DMS153 treated with DMSO at 0.1 percent for 48 hours (cell line): ENCODE data around the gene PIP5KL1.
"Not testable (repeated sequence)": the region's sequence is repeated elsewhere in the genome, so short reads cannot be mapped to it uniquely, and the experiment has no call there.

Experiments used
- DNase-seq: peaks from one replicate; lab custom pipeline; 2025; ENCODE audit not compliant: unreplicated experiment; lab: John Stamatoyannopoulos, UW

The PIP5KL1 gene

DNA sequence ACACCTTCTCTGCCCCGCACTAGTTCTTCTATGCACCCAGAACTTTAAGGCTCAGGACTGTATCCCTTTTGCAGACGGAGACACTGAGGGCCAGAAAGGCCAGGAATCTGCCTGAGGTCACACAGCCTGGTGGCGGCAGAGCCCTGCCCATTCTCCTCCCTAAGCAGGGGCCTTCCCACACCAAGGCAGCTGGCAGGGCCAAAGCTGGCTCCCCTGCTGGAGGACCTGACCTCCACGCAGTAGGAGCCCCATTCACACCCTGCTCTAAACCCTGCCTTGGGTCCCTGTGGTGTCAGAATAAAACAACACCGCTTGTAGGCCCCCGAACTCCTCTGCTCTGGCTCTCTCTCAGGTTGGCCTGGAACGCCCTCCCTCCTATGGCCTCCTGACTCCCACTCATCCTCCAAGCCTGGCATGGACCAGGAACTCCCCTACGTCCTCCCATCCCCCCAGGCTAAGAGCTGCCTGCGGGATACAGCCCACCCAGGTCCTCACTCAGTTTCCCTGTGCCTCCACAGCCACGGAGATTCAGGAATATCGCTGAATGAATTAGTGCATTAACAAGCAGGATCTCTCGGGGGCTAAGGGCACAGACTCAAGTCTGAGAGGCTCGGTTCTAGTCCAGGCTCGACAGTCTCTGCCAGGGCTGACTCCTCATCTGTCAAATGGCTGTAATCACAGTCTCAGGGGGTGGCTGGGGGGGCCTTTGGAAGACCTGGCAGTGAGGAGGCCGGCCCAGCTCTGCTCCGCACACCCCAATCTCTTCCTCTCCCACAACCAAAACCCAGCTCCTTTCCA lies 34.0 kb downstream of the PIP5KL1 start:
- no peak for DNase-seq

DNA sequence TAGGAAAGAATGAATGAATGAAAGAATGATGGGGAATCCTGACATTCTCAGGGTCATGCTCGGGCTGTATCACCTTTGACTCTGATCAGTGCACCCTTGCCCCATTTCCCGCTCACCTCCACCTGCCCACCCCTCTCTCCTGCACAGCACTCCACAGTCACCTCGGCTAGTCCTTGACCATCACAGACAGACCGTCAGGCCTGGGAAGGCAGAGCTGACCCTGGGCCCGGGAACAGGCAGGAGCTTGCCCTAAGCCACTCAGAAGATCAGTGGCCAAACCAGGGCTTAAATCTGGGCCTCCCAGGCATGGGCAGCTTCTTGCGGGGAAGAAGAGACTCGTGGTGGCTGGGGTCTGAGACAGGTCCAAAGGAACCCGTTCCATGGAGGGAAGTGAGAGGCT lies 34.8 kb downstream of the PIP5KL1 start:
- DNase-seq = no peak

DNA sequence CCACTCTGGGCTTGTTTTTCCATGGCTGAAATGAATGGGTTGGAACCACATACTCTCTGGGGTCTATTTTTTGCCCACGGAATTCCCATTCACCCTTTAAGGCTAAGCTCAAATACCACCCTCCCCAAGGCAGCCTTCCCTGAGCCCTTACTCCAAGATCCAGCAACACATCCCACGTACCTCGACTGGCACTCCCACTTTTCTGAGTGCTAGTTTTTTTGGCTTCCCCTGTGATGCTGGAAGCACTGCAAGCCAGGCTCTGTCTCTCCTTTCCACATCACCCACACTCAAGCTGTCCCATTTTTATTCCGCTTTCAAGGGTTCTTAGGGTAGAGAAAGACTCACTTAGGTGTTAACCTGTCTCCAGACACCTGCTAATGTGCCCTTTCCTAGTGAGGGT lies 37.2 kb downstream of the PIP5KL1 start:
- no peak for DNase-seq

DNA sequence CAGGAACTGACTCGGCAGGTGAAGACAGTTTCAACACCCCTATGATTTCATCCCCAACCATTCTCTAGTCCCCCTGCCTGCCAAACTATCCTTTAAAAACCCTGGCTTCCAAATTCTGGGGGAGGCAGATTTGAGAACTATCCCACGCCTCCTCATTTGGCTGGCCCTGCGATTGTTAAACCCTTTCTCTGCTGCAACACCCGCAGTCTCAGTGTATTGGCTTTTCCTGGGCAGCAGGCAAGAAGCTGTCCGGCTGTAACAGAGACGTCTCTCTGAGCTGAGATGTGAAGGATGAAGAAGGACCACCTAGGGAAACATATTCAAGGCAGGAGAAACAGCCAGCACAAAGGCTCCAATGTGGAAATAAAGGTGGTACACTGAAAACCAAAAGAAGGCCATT lies 37.7 kb downstream of the PIP5KL1 start:
- no peak for DNase-seq

DNA sequence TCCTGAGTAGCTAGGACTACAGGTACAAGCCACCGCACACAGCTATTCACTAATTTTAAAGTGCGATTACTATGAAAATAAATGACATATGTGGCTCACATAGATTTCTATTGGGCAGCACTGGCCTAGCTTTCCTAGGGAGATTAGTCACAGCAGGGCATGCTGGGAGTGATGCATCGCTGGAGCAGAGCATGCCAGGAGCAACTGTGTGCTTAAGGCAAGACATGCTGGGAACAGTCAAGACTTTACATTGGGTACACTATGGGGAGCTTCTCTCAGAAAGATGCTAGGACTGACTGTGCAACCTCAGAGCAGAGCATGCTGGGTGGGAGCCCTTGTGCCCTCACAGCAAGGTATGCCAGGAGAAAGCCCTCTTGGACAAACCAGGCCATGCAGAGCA lies 40.5 kb downstream of the PIP5KL1 start:
- DNase-seq = no peak

DNA sequence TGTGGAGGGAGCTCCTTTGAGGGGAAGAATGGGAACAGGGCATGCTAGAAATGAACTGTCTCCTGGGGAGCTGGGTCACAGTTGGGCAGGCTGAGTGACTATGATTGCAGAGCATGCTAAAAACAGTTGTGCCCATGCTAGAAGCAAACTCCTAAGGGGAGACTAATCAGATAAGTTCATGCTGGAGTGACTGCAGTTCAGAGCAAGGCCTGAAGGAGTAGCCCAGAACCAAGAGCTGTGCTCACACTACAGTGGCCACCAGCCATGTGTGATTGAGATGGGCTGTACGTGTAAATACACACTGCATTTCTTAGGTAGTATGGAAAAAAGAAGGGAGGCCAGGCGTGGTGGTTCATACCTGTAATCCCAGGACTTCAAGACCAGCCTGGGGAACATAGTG lies 42.8 kb downstream of the PIP5KL1 start:
- DNase-seq = no peak

DNA sequence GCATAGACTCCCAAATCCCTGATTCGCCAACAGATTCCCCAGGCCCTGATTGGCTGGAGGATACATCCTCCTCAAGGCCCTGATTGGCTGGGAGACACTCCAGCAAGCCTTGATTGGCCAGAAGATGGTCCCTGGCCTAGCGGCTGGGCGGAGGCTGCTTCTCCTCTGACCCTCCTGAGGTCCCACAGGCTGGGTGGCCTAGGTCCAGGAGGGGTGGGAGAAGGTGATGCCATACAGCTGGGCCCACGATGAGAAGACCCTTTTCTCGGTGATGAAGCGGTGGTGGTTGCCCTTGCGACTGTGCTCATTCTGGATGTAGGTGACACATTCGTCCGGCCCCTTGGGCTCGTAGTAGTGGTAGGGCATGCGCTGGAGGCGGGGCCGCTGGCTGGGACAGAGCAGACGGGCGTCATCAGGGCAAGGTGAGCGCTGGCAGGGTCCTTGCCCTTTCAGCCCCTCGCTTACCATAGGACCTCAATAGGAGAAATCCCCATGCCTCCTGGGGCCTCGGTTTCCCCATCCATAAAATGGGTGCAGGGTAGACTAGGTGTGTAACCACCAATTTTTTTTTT lies 44.1 kb downstream of the PIP5KL1 start:
- no peak for DNase-seq

DNA sequence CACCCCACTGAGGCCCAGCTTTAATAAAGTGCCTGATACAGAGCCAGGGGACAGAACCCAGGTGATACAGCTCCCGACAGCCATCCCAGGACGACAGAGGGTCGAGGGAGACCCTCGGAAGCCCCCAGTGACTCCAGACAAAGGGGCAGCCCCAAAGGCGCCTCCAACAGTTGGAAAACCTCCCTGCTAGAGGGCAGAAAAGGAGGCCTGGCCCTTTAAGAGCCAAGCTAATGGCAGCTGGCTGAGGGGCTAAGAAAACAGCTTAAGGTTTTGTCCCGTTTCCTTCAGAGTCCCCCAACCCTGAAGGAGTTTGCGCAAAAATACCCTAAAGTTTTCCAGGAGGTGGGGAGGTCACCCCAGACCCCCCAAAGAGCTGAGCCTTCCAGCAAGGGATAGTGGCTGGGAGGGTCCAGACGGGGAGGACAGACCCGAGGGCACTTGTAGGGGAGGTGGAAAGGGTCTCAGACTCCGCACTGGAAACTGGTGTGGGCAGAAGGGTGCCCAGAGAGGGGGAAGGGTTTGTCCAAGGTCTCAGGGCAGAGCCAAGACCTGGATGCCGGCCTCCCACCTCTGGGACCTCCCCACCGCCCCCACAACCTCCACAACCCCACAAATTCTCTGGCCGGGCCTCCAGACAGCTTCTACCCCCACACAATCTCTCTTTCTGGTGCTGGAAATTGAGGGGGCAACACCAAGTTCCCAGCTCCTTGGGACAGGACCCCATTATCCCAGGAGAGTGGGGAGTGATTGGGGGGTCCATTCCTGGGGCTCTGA lies 44.9 kb downstream of the PIP5KL1 start:
- no peak for DNase-seq

DNA sequence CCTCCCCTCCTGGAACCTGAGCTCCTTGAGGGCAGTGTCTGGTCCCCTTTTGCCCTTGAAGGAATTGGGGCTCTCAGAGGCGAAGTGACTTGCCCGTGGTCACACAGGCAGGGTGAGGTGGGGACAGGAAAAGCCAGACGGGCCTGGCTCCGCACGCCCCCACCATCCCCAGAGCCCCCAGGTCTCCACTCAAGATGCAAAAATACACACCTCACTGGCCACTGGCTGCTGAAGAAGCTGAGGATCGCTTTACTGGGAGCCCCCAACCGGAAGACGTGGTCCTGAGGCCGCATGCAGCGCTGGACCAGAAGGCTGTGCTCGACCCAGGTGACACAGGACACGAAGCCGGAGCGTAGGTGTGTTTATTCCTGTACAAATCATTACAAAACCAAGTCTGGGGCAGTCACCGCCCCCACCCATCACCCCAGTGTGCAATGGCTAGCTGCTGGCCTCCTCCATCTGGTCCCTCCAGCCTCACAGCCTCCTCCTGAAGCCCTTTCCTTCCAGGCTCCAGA lies 45.5 kb downstream of the PIP5KL1 start:
- no peak for DNase-seq

DNA sequence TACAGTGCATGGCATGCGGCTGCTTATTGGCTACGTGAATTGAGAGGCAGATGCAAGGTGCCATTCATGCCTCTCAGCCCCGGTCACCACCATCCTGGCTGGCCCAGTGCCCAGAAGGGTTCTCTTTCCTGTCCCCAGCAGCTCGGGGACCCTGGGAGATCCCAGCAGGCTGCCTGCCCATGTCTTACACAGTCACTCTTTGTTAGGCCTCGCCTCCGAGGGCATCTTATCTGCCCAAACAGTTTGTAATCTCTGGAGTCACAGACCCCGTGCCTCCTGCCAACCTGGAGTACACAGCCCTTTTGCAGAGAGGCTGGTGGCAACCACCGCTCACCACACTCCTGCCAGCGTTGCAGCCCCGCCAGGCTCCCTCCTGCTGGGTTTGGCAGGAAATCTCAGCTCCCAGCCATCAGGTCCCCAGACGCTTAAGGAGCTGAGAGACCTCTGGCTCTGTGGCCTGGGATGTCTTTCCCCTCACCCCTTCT lies 46.1 kb downstream of the PIP5KL1 start:
- DNase-seq = peak; percentile 52

DNA sequence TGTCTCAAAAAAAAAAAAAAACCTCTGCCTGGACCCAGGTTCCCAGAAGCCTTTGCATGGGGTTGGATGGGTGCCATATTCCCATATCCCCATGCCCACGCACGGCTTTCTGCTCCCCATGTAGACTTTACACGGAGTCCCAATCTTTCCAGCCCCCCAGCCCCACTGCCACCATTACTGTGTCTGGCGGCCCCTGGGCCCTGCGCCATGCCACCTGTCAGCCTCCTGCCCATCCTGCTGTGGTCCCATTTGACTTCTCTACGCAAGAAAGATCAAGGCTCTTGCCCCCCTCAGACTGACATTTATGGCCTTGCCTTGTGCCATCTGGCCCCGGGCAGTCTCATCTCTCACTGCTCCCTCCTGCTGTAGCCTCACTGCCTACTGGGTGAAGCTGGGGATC lies 46.6 kb downstream of the PIP5KL1 start:
- no peak for DNase-seq

DNA sequence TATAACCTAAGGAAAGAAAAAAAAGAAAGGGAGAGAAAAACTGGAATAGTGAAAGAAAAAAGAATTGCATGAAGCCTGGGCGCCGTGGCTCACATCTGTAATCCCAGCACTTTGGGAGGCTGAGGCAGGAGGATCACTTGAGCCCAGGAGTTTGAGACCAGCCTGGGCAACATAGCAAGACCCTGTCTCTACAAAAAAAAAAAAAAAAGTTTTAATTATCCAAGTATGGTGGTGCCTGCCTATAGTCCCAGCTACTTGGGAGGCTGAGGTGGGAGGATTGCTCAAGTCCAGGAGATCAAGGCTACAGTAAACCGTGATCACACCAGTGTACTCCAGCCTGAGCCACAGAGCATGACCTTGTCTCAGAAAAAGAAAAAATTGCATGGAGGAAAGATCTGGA lies 48.9 kb downstream of the PIP5KL1 start:
- DNase-seq = not testable (repeated sequence)

DNA sequence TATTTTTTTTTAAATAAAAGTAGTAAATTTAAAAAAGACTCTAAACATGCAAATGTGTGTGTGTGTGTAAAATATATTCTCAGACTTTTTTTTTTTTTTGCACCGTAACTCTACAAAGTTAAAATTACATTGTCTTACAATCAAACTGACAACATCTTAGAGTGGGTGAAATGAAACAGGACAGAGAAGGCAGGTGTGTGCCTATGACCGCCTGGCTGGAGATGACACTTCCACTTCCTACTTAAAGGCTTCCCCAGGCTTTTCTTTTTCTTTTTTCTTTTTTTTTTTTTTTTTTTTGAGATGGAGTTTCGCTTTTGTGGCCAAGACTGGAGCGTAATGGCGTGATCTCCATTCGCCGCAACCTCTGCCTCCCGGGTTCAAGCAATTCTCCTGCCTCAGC lies 50.4 kb downstream of the PIP5KL1 start:
- no peak for DNase-seq

DNA sequence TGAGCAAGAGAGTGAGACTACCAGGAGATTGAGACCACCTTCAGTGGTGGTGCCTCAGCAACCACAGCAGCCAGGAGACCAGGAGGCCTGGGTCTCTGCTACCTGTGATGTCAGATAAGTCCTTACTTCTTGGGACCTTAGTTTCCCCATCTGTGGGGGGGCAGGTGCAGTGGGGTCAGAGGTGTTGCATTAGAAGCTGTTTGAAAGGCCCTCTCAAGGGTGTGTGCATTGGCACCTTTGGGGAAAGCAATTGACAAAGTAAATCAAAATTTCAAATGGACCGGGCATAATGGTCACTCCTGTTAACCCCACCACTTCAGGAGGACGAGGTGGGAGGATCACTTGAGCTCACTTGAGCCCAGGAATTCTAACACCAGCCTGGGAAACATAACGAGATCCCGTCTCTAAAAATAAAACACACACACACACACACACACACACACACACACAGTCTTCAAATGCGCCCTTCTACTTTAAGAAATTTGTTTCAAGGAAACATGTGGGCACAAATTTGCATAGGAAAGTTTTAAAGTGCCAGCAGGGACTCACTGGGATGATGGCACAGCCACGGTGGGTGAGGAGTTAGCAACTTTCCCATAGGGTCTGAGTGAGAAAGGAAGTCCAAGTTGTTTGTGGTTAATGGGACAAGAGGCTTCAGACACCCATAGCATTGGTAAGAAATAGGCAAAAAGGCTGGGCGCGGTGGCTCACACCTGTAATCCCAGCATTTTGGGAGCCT lies 51.8 kb downstream of the PIP5KL1 start:
- no peak for DNase-seq

DNA sequence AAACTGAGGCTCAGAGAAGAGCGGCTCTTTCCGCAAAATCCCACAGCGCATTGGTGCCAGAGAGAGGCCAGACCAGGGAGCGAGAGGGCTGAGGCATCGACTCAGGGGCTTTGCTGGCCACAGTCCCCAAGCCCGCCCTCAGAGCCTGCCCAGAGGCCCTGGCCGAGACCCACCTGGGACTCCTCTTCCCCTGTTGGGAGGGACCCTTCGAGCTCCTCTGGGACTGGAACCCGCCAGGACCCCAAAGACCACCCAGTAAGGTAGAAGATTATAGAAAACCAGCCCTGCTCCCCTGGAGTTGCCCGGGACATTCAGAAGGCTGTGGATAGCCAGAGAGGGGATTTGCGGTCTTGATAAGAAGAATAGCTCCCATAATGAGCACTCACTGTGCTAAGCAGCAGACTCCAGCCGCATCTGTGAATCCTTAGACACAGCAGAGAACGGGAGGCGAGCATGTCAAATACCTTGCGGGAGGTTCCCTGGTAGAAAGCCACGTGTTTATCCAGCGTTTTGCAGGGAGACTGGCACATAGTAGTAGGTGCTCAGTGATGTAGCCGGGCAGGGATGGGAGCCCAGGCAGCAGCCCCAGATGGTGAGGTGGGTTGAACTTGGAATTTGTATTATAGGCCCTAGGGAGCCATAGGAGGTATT lies 52.5 kb downstream of the PIP5KL1 start:
- DNase-seq = no peak

DNA sequence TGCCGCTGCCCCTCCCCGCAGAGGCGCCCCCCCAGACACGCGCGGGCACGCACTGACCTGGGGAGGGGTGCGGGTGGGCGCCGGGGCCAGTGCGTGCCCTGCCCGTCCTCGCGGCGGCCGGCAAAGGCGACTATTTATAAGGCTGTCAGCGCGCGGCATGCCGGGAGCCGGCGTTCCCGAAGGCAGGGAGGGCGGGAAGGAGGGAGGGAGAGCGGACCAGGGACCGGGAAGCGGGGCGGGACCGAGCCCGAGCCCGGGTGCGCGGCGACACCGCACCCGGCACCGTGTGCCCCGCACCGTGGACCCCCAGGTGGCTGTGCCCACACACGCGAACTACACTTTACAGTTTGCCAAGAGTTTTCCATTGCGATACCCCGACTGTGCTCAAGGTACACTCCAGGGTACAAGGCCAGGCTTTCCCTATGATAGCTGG lies 53.0 kb downstream of the PIP5KL1 start, which contains the start of gene AK1:
Gene AK1 (minus strand): TSS at position 110 of the 433 bp plus-strand sequence. CDS start 3,058 bp downstream, outside the sequence.
- no peak for DNase-seq

DNA sequence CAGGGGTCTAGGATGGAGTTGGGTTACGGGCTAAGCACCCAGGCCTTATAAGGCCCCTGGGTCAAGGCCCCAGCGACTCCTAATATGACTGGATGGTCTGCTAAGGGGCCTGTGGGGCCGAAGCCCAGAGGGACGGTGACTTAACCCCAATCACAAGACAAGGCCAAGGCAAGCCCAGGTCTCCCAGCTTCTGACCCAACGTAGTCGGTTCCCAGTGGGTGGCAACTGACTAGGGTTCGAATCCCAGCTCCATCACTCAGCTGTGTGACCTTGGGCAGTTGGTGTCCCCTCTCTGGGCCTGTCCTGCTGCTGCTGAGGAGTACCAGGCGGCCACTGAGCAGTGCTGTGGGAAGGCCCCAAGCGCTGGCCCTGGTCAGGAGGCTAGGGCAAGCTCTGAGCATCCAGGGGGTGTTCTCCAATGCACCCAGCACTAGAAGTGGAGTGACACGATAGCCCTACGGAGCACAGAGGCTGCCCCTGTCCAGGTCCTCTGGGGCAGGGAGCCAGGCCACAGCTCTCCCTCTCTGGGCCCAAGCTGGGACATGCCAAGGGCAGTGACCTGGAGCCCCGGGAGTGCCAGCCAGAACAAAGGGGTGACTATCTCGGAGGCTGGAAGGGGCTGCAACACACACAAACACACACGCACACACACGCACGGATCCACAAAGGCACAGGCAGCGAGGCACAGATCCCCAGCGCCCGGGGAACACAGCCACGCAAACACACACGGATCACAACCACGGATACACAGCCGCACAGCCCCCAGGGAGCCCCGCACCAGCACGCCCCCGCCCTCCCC lies 53.6 kb downstream of the PIP5KL1 start:
- DNase-seq = no peak

DNA sequence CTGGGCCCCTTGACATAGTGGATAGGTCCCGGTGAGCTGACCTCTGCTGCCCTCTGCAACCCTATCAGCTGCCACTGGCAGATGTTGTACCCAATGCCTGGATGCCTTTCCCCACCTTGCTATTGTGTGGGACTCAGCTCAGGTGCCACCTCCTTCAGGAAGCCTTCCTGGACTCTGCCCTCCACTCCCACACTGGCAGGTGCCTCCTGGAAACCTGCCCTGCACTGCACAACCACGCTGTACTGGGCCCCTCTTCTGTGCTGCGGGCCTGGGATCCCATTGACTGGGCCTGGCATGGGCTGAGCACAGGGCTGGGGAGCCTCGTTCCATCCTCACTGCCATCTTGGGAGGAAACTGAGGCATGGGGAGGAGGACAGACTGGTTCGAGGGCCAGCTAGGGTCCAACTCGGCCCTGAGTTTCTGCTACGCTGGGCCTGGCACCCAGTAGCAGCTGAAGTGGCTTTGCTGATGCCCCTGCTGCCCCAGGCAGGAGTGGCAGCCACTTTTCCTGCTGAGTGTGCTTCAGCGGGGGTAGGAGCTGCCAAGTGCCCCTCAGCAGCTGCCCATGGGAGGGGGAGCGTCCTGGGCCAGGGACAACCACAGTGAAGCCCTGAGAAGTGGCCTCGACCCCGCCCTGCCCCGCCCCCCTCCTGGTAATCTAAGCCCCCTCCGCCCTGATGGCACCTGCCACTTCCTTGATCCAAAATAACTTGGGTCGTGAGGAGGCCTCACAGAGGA lies 54.4 kb downstream of the PIP5KL1 start:
- DNase-seq = no peak
